Muscle of arm (tissue), 12 donors: ENCODE measurements around the gene SLC5A1. TPM values are rescaled to one million over a fixed set of nuclear protein-coding genes. Genes with fewer than 3 reads are reported as not detected.
"Not testable (repeated sequence)": the region's sequence is repeated elsewhere in the genome, so short reads cannot be mapped to it uniquely, and the experiment has no call there.

Experiments
- DNase-seq: peaks from one replicate; pipeline ENCODE4 v3.0.0-alpha.2; 2013
- polyA plus RNA-seq, 12 donors: library from polyadenylated mRNA; unstranded; fragments of 120-200 nt; gene quantifications; one replicate each; pipeline ENCODE4 v1.2.1, GENCODE V29; 2013; ENCODE audit not compliant: insufficient read length in 12 of 12

The SLC5A1 gene
- polyA plus RNA-seq, 12 donors = 0.71 to 10.8 (median 2.1) TPM; not detected in 1

- DNase-seq = peak; percentile 7
Measured at GRCh38 chr22:32144496-32145274, 101.6 kb downstream of the SLC5A1 start.

GRCh38 chr22:32147128-32147527 is 104.1 kb downstream of the SLC5A1 start:
- DNase-seq = not testable (repeated sequence)

GRCh38 chr22:32148372-32148771 is 105.3 kb downstream of the SLC5A1 start:
- not testable (repeated sequence) for DNase-seq

- not testable (repeated sequence) for DNase-seq
Measured at GRCh38 chr22:32150647-32151046, 107.6 kb downstream of the SLC5A1 start.

- DNase-seq = not testable (repeated sequence)
Measured at GRCh38 chr22:32151641-32152040, 108.6 kb downstream of the SLC5A1 start.

GRCh38 chr22:32154727-32155126 is 111.7 kb downstream of the SLC5A1 start:
- not testable (repeated sequence) for DNase-seq

- not testable (repeated sequence) for DNase-seq
Measured at GRCh38 chr22:32157632-32158031, 114.6 kb downstream of the SLC5A1 start.

- no peak for DNase-seq
Measured at GRCh38 chr22:32158712-32159533, 115.9 kb downstream of the SLC5A1 start, which contains the start of gene C22orf42. TSS of gene C22orf42 (minus strand) at chr22:32159303. CDS start at chr22:32159215, 88 bp downstream.

- not testable (repeated sequence) for DNase-seq
Measured at GRCh38 chr22:32160411-32160810, 117.3 kb downstream of the SLC5A1 start.

Other genes with a start within 250 kb of the SLC5A1 start
- 100 to 1,000 TPM in 6 of 12 donors, 10 to 100 TPM in 5, not detected in 1; 88.2 to 125 (median 102) TPM for gene YWHAH, start 98.7 kb upstream of the SLC5A1 start, polyA plus RNA-seq
- gene C22orf42, start 116.0 kb downstream of the SLC5A1 start, polyA plus RNA-seq = under 1 TPM in 1 of 12 donors, not detected in 11; 0.48 TPM
- gene RFPL2, start 161.8 kb downstream of the SLC5A1 start, polyA plus RNA-seq = under 1 TPM in 1 of 12 donors, not detected in 11; 0.15 TPM
- gene SLC5A4, start 212.1 kb downstream of the SLC5A1 start, polyA plus RNA-seq = 1 to 10 TPM in 3 of 12 donors, under 1 TPM in 7, not detected in 2; 0.48 to 2.1 (median 0.89) TPM